HUES64 (cell line): Measurements from ENCODE around the gene BRINP1.

Source experiments
- H3K27ac ChIP-seq: 2 replicates; pipeline ENCODE4 v1.7.0; 2013; ENCODE audit warnings: low read depth, low read length, inconsistent platforms
- H3K27me3 ChIP-seq: 2 replicates; pipeline ENCODE4 v1.6.1; 2013; ENCODE audit warnings: mild to moderate bottlenecking, low read length; ENCODE audit not compliant: insufficient read depth
- H3K36me3 ChIP-seq: 2 replicates; pipeline ENCODE4 v1.6.1; 2013; ENCODE audit warnings: mild to moderate bottlenecking, low read length; ENCODE audit not compliant: insufficient read depth
- H3K4me1 ChIP-seq: 2 replicates; pipeline ENCODE4 v1.6.1; 2013; ENCODE audit warnings: mild to moderate bottlenecking, low read length, moderate library complexity; ENCODE audit not compliant: insufficient read depth
- H3K4me3 ChIP-seq: 2 replicates; pipeline ENCODE4 v1.5.1; 2013; ENCODE audit warnings: mild to moderate bottlenecking, low read length, moderate library complexity
- H3K9ac ChIP-seq: 2 replicates; pipeline ENCODE4 v1.6.1; 2013; ENCODE audit warnings: mild to moderate bottlenecking, low read depth, low read length
- H3K9me3 ChIP-seq: 2 replicates; pipeline ENCODE4 v1.6.1; 2013; ENCODE audit warnings: low read depth, low read length; ENCODE audit not compliant: insufficient read depth

The BRINP1 gene

DNA sequence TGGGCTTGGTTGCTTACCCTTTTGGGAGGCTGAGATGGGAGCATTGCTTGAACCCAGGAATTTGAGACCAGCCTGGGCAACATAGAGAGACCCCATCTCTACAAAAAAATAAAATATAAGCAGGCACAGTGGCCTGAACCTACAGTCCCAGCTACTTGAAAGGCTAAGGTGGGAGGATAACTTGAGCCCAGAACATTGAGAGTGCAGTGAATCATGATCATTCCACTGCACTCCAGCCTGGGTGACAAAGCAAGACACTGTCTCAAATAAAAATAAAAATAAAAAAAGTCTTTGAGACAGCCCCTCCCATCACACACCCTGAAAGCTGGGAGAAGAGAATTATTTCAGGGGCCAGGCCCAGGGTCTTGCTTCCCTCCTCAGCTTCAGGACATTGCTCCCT, 251.8 kb downstream of the BRINP1 start:
- no peak overlapping the region for H3K9ac ChIP-seq
- no peaks in the 10 kb centered on the region for H3K36me3 ChIP-seq
- H3K9me3 ChIP-seq, result no peaks in the 10 kb centered on the region
- H3K27me3 ChIP-seq, result no peaks in the 10 kb centered on the region
- H3K27ac ChIP-seq, result no peak overlapping the region
- H3K4me1 ChIP-seq, result peaks cover 4% of the 10 kb centered on the region; the same call in 1 of the 2 replicates
- no peak overlapping the region for H3K4me3 ChIP-seq
